Measurements from ENCODE around the gene DAGLB. TPM values are rescaled to one million over a fixed set of nuclear protein-coding genes. Genes with fewer than 3 reads are reported as not detected.

The DAGLB gene, protein sequence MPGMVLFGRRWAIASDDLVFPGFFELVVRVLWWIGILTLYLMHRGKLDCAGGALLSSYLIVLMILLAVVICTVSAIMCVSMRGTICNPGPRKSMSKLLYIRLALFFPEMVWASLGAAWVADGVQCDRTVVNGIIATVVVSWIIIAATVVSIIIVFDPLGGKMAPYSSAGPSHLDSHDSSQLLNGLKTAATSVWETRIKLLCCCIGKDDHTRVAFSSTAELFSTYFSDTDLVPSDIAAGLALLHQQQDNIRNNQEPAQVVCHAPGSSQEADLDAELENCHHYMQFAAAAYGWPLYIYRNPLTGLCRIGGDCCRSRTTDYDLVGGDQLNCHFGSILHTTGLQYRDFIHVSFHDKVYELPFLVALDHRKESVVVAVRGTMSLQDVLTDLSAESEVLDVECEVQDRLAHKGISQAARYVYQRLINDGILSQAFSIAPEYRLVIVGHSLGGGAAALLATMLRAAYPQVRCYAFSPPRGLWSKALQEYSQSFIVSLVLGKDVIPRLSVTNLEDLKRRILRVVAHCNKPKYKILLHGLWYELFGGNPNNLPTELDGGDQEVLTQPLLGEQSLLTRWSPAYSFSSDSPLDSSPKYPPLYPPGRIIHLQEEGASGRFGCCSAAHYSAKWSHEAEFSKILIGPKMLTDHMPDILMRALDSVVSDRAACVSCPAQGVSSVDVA
- 30.3 and 31.2 TPM in 2 replicates for total RNA-seq
- long read RNA-seq, transcript DAGLB-201 (15 exons, 2,897 nt), result major isoform, 39 of 57 reads
- long read RNA-seq, partial matches to known transcripts, result 2 of 57 reads
- long read RNA-seq, other reads (novel, unspliced or antisense), result 14 of 57 reads

DNA sequence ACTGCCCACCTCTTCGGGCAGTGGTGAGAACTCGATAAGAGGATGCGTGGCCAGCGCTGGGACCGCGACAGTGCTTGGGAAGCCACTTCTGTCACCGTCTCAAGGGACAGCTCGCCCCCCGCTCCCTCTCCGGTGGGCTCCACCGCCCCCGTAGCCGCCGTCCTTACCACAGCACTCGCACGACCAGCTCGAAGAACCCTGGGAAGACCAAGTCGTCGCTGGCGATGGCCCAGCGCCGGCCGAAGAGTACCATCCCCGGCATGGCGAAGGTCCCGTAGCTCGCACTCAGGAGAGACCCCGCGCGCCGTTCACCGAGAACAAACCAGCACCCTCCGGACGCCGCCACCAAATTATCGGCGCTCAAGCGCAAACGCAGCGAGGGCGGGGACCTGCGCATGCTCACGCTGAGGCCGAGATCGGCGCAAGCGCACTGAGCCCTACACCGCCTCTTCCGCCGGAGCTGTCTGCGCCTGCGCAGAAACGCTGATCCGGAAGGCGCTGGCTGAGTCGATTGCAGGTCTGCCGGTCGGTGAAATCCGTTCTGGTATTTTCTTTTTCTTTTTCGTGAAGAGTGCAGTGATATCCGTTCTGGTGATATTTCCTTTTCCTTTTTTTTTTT is at the start of gene DAGLB:
DAGLB (minus strand) TSS at position 374 of the 619 bp plus-strand sequence; CDS start at position 262, 112 bp downstream.
- peak; percentile 95 for DNase-seq (ENCODE audit: low spot score, unreplicated experiment)
- Mint-ChIP-seq H3K4me3 (ENCODE audit: low read depth) (peak within 1 kb of the TSS; percentile 93), H3K27me3 (no peaks in the 10 kb centered on the region), H3K4me1 (ENCODE audit: low read depth) (peaks cover 9% of the 10 kb centered on the region), H3K36me3 (ENCODE audit: insufficient read depth) (peaks cover 15% of the 10 kb centered on the region), H3K27ac (peak within 1 kb of the TSS; percentile 99), H3K9me3 (ENCODE audit: low read depth) (no peaks in the 10 kb centered on the region)
- TF ChIP-seq, protein P1, sequence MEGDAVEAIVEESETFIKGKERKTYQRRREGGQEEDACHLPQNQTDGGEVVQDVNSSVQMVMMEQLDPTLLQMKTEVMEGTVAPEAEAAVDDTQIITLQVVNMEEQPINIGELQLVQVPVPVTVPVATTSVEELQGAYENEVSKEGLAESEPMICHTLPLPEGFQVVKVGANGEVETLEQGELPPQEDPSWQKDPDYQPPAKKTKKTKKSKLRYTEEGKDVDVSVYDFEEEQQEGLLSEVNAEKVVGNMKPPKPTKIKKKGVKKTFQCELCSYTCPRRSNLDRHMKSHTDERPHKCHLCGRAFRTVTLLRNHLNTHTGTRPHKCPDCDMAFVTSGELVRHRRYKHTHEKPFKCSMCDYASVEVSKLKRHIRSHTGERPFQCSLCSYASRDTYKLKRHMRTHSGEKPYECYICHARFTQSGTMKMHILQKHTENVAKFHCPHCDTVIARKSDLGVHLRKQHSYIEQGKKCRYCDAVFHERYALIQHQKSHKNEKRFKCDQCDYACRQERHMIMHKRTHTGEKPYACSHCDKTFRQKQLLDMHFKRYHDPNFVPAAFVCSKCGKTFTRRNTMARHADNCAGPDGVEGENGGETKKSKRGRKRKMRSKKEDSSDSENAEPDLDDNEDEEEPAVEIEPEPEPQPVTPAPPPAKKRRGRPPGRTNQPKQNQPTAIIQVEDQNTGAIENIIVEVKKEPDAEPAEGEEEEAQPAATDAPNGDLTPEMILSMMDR (IDR thresholded peaks at IDR 0.05; ENCODE audit: unreplicated experiment), result no peak

DNA sequence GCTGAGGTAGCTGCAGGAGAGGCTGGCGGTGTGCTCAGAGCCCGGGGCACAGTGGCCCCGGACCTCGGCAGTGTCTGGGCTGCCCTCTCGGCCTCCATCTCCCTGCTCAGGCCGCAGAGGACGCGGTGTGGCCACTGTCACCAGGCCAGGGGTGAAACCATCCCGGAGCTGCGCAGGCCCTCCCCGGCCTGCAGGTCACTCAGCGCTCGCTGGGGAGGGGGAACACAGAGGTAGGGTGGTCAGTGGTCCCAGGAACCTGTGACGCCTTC is 49.8 kb upstream of the DAGLB start:
- Mint-ChIP-seq H3K27me3 (no peaks in the 10 kb centered on the region), H3K4me3 (ENCODE audit: low read depth) (no peak overlapping the region), H3K36me3 (ENCODE audit: insufficient read depth) (no peaks in the 10 kb centered on the region), H3K9me3 (ENCODE audit: low read depth) (no peaks in the 10 kb centered on the region), H3K27ac (no peak overlapping the region), H3K4me1 (ENCODE audit: low read depth) (no peaks in the 10 kb centered on the region)
- DNase-seq (ENCODE audit: low spot score, unreplicated experiment), result no peak
- TF ChIP-seq, protein P1 (IDR thresholded peaks at IDR 0.05; ENCODE audit: unreplicated experiment), result no peak

DNA sequence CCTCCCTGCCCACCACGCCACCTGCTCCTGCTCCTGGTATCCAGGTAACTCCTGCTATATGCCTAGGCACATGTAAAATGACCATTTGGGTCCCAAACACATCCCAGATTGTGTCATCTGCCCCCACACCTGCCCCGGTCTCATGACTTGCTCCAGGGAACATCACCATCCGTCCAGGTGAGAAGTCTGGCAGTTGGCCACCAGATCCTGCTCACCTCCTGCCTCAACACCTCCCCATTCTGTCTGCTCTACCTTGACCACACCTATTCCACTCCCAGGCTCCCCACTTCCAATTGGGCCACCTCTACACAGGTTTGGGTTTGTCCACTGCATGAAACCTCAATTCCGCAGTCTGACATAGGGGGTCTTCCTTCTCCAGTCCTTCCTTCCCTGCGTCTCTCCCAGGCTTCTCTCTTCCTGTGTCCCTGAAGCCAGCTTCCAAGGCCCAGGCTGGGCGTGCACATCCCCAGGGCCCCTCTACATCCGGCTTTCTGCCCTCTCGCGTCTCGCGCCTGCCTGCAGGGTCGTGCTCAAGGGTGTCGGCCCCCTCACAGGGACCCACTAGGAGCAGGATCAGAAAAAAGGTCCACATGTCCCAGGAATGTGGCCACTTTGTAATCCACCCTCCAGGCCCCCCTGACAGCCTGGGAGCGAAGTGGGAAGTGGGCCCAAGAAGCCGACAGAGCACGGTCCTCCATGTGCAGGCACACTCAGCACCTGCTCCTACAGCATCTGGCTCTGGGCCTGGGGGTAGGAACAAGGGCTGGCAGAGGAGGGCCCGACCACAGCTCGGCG is 49.3 kb upstream of the DAGLB start:
- TF ChIP-seq, protein P1 (IDR thresholded peaks at IDR 0.05; ENCODE audit: unreplicated experiment), result no peak
- Mint-ChIP-seq H3K4me1 (ENCODE audit: low read depth) (no peaks in the 10 kb centered on the region), H3K27ac (peak overlapping the region; percentile 73), H3K27me3 (no peaks in the 10 kb centered on the region), H3K9me3 (ENCODE audit: low read depth) (no peaks in the 10 kb centered on the region), H3K4me3 (ENCODE audit: low read depth) (no peak overlapping the region), H3K36me3 (ENCODE audit: insufficient read depth) (no peaks in the 10 kb centered on the region)
- no peak for DNase-seq (ENCODE audit: low spot score, unreplicated experiment)

DNA sequence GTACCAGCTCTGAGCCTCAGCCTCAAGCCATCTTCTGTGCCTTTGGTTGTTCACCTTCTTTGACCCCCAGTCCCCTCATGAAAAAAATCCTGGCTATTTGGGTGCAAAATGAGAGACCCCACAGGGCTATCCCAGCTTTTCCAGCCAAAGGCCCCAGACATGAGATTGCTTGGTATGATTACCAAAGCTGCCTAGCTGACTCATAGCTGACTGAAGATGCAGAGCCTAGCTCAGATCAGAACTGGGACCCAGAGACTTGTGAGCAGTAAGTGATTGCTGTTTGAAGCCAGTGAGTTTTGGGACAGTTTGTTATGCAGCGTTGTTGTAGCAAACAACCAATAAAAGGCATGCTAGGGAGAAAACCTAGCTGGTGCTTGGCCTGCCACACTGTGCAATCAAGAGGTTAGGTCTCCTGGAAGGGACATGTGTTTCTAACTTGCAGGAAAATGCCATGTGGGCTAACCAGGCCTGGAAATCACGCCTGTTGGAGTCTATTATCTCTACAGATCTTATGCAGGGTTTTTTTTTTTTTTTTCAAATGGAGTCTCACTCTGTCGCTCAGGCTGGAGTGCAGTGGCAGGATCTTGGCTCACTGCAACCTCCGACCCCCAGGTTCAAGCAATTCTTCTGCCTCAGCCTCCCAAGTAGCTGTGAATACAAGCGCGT is 48.0 kb upstream of the DAGLB start:
- no peak overlapping the region for H3K4me3 Mint-ChIP-seq (ENCODE audit: low read depth)
- H3K27me3 Mint-ChIP-seq, result no peaks in the 10 kb centered on the region
- no peaks in the 10 kb centered on the region for H3K36me3 Mint-ChIP-seq (ENCODE audit: insufficient read depth)
- no peaks in the 10 kb centered on the region for H3K9me3 Mint-ChIP-seq (ENCODE audit: low read depth)
- no peak overlapping the region for H3K27ac Mint-ChIP-seq
- TF ChIP-seq, protein P1 (IDR thresholded peaks at IDR 0.05; ENCODE audit: unreplicated experiment), result no peak
- DNase-seq (ENCODE audit: low spot score, unreplicated experiment), result no peak
- no peaks in the 10 kb centered on the region for H3K4me1 Mint-ChIP-seq (ENCODE audit: low read depth)

All from progenitor cell of endocrine pancreas (in vitro differentiated cells).